ENCODE measurements around the gene MDM4.

Gene MDM4

DNA sequence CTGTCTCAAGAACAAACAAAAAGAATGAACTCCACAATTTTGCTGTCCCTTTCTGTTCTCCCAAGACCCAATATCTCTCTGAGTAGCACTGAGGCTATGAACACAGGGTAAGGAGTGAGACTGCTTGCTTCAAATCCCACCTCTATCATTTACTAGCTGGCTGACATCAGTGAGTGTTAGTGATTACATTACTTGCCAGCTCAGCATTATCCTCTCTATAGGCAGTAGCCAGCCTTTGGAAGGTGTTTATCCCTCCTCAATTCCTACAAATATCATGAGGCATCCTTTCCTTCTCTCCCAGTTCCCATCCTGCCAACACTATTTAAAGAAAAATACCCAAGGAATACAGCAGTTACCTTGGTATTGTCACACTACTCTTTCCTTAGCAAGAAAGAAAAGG lies 24.6 kb upstream of the MDM4 start:
- DNase-seq (ENCODE audit: low spot score): no peak

GRCh38 chr1:204493145-204493983 lies 22.8 kb upstream of the MDM4 start:
- peak; percentile 58 for DNase-seq (ENCODE audit: low spot score)

DNA sequence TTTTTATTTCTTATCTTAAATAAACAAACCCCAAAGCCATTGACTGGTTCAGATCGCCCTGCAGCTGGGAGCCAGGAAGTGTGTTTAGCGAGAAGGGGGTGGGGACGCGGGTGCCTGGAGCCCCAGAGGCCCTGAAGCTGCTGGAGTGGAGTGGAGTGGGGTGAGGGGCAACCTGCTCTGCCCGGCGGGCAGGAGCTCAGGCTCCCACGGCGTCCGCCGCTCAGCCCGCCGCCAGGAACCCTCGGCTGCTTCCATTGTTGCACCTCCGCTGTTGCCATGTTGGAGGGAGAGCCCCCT lies 22.3 kb upstream of the MDM4 start:
- DNase-seq (ENCODE audit: low spot score): peak; percentile 76

DNA sequence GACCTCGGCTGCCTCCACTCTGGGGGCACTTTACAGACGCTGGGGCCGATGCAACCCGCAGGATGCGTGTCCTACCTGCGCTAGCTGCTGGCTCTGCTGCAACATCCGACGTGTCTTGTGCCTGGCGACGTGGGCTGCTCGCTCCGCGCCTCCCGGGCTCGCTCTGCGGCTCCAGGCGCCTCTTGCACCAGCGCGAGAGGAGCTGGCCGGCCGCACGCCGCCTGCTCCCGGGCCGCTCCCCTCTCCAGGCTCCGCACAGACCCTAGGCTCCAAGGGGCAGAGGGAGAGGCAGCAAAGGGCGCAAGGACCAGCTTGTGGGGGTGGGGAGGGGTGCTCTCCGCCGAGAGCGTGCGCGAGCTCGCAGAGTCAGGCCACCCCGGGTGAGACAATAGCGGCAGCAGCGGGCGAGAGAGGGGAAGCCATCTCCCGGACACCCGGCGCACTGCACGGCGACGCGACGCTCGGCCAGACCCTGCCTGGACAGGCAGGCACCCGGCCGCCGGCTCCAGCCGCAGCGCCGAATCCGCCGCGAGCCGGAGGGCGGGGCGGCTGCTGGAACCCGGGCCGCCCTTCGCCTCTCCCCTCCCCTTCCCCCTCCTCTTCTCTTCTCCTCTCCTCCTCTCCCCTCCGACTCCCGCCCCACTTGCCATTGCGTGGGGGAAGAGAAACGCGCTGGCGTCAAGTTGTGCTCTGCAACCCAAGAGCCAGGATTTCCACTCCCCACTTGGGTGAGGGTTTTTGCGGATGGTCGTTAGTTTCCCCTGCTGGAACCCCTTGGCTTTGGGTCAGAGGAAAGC lies 21.7 kb upstream of the MDM4 start, which contains the start of gene PIK3C2B:
Gene PIK3C2B, minus strand, starts transcription at position 525 of the 797 bp plus-strand sequence. CDS start 25,003 bp downstream, outside the sequence.
- DNase-seq (ENCODE audit: low spot score): peak; percentile 94

DNA sequence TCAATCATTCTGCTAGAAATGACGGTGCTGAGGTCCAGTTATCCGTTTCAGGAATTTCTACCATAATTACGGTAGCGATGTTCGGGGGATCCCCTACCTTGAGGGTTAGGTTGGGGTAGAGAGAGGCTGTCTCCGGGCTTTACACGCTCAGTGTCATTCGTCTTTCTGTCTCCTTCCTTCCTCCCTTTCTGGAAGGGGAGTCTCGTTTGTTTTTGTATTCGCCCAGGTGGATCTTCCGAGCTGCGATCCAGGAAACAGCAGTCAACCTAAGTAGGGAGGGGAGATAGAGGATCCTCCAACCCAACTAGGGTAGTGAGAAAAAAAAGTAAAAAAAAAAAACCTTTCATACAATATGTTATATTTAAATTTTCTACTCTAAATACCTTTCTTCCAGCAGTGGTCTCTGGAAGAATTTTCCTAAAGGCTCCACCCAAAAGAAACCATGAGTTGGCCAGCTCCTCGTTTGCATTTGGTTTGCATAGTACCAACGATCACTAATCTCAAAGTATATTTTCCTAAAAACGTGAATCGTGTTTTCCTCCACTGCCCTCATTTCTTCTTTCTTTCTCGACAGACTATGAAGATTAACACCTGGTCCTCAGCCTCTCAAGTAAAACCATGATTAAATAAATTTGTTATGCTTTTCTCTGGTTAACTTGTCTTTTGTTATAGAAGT lies 21.0 kb upstream of the MDM4 start:
- DNase-seq (ENCODE audit: low spot score): no peak

GRCh38 chr1:204495777-204496176 lies 20.4 kb upstream of the MDM4 start:
- no peak for DNase-seq (ENCODE audit: low spot score)

- DNase-seq (ENCODE audit: low spot score): peak; percentile 35
Observed at GRCh38 chr1:204498981-204499380, 17.2 kb upstream of the MDM4 start.

DNA sequence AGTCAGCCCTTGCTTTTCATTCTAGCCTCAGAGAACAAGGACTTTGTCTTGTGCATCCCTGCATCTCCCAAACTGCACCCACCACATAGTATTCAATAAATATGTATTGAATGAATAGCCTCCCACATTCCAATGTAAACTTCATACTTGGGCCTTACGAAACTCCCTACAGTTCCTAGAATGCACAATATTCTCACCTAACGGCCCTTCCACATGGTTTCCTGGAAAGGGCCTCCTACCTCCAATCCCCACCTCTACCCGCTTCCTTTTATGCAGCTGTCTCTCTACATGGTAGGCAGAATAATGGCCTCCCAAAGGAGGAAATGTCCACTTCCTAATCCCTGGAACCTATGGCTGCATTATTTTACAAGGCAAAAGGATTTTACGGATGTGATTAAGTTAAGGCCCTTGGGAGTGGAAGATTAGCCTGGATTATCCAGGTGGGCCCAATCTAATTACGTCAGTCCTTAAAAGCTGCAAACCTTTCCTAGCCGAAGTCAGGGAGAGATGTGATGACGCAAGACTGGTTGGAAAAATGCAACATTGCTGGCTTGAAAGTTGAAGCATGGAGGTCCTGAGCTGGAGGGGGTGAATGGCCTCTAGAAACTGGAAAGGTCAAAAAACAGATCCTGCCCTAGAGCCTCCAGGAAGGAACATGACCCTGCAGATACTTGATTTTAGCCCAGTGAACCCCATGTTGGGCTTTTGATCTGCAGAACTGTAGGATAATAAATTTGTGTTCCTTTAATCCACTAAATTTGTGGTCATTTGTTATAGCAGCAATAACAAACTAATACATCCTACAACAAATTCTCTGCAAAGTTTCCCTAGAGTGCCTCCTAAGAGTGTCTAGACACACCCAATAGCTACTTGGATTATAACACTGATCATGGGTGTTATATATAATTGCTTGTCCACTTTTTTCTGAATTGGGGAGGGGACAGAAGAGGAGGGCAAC lies 16.4 kb upstream of the MDM4 start:
- DNase-seq (ENCODE audit: low spot score): no peak

GRCh38 chr1:204502241-204502640 lies 14.0 kb upstream of the MDM4 start:
- no peak for DNase-seq (ENCODE audit: low spot score)

DNA sequence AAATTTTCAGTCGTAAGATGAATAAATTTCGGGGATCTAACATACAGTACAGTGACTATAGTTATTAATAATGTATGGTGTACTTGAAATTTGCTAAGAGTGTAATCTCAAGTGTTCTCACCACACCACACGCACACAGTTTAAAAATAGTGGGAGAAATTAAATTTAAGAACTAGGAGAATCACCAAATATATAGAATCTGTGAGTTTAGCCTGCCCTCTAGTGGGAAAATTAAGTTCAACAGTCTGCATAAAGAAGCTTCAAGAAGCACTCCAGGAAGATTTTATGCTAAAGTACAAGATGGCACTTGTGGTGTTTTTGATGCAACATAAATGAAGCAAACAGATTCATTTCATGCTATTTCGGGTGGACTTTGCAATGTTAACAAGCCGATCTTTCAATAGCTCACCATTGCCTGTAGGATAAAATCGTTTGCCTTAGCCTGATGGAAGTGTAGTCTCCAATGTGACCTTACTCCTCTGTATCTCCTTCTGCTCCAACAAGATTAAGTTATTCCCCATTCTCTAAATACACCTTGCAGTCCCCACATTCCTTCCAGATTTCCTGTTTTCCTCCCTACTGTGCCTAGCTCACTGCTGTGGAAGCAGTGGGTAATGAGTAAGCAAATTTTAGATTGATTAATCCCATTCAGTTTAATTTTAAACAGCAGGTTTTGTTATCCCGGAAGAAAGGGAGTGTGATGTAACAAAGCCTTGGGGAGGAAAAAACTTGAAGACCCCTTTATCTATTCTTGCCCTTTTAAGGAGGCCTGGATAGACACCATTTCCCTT lies 12.9 kb upstream of the MDM4 start:
- peak; percentile 81 for DNase-seq (ENCODE audit: low spot score)

DNA sequence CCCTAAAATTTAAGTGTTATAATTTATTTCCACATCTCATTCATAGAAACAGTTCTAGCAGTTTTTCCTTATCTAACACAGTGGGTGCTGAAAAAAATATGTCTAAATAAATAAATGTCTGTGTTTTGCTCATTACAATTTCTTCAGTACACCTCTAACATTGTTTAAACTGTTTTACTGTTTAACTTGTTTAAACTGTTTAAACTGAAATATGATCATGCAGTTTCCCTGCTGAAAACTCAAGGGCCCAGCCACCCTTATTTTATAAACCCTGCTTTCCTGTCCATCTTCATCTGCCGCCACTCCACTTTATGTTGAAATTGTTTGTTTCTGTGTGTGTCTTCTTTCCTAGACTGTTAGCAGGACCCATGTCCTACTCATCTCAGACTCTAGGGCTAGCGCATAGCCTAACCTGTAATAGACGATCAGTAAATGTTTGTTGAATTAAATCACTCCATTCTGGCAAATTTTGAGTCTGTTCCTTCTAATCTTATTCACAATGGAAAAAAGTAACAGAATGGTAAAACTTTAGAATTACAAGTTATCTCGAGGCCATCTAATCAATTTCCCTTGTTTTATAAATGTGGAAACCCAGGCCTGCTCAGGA lies 12.2 kb upstream of the MDM4 start:
- no peak for DNase-seq (ENCODE audit: low spot score)

DNA sequence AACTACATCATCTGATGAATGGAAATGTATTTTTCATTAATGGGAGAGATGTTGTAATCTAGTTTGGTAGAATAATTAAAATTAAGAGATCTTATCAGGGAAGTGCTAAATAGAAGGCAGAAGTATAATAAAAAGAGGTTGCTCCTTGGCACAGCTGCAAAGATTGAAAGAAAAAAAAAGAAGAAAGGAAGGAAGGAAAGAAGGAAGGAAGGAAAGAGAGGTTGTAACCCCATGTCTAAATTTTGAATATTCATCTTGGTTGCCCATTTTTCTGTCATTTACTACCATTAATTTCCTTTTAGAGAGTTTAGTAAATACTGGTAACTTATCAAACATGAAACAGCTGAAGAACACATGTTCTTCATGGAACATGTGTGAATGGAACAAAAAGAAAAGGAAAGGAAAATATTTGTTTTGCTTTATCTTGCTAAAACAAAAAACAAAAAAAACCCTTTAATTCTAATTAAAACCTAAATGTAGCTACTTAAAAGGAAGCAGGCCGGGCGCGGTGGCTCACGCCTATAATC lies 10.5 kb upstream of the MDM4 start:
- no peak for DNase-seq (ENCODE audit: low spot score)

GRCh38 chr1:204506201-204506968 lies 9.8 kb upstream of the MDM4 start:
- DNase-seq (ENCODE audit: low spot score): peak; percentile 74

DNA sequence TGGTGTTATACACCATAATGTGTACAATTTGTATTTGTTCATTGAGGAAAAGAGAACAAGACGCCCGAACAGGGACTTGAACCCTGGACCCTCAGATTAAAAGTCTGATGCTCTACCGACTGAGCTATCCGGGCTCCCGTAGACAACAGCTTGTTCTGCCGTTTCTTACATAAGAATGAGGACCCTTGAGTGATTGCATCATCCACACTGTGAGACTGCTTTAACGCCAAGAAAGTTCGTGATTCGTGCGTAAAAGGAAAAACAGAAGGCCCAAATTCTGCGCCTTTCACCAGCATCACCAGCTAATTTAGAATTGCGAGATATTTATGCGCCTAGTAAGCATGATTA lies 9.3 kb upstream of the MDM4 start:
- peak; percentile 92 for DNase-seq (ENCODE audit: low spot score)

- DNase-seq (ENCODE audit: low spot score): peak; percentile 36
Observed at GRCh38 chr1:204507317-204508105, 8.7 kb upstream of the MDM4 start.

DNA sequence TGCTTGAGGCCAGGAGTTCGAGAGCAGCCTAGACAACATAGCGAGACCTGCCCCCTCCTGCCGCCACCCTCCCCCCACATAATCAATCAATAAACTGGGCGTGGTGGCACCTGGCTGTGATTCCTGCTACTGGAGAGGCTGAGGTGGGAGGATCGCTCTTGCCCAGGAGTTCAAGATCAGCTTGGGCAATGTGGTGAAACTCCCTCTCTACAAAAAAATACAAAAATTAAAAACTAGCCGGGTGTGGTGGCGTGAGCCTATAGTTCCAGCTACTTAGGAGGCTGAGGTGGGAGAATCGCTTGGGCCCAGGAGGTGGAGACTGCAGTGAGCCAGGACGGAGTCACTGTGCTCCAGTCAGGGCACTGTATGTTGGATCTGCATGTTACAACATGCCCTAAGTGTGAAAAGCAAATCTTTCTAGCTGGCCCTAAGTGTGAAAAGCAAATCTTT lies 7.0 kb upstream of the MDM4 start:
- DNase-seq (ENCODE audit: low spot score): no peak

GRCh38 chr1:204511366-204511765 lies 4.8 kb upstream of the MDM4 start:
- DNase-seq (ENCODE audit: low spot score): no peak

- peak; percentile 47 for DNase-seq (ENCODE audit: low spot score)
Observed at GRCh38 chr1:204513117-204513716, 3.0 kb upstream of the MDM4 start.

Measured in Ammon's horn (tissue), 1 donor.